Articular chondrocyte of knee joint (primary cell): ENCODE data around the gene FCHSD2. TPM values are rescaled to one million over a fixed set of nuclear protein-coding genes. Genes with fewer than 3 reads are reported as not detected.

Source experiments
- small RNA-seq: library from RNA; depleted of rRNA; stranded (forward); fragments of <200 nt; gene quantifications from one replicate; pipeline ENCODE3, GENCODE V24; 2012
- total RNA-seq: library from RNA; depleted of rRNA; stranded (reverse); fragments of >200 nt; gene quantifications from 2 replicates; pipeline ENCODE4 v1.2.3, GENCODE V29; 2012

FCHSD2 gene
- total RNA-seq, result 23.5 and 25.5 TPM in 2 replicates

DNA sequence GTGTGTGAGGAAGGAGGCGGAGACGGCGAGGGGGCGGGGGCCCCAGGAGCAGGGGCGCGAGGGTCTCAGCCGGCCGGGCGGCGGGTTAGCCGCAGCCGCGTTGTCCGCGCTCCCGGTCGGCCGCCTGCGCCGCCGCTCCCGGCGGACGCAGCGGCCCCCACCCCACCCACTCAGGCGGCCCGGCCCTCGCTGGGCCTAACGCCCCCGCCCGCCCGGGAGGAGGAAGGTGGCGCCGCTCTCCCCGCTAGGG is at the start of gene FCHSD2:
Gene FCHSD2 (minus strand): TSS at position 191 of the 250 bp plus-strand sequence. CDS start 441 bp downstream, outside the sequence.

DNA sequence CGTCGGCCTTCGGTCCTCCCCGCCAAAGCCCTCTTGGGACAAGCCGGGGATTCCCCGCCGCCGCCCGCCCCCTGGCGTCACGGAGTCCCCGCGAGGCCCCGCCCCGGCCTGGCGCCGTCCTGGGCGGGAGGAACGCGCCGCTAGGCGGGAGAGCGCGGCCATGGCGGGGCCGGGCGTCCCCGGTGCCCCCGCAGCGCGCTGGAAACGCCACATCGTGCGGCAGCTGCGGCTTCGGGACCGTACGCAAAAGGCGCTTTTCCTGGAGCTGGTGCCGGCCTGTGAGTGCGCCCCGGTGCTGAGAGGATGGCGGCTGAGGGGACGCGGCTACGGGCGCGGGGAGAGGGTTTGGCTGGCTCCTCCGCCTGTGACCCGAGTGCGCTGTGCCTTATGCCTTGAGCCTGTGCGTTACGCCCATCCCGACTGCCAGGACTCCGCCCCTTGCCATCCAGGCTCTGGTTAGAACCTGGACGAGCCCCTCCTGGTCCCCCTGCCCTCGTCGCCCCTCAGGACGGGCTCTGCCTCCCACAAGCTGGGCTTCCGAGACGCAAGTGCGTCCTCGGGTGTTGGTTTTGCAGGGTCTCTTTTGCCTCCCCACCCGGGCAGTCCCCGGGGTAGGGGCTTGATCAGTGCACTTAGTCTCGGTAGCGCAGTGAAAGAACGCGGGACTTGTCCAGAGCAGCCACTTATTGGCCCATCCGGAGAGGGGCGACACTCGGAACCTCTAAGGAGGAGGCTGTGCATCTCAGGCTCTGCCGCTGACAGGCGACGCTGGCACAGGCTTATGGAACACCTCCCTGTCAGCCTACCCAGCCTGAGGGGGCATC is 327.6 kb downstream of the FCHSD2 start, which contains the start of gene ATG16L2:
Gene ATG16L2 (plus strand): TSS at position 126 of the 824 bp plus-strand sequence. CDS start 35 bp downstream, at position 161.

DNA sequence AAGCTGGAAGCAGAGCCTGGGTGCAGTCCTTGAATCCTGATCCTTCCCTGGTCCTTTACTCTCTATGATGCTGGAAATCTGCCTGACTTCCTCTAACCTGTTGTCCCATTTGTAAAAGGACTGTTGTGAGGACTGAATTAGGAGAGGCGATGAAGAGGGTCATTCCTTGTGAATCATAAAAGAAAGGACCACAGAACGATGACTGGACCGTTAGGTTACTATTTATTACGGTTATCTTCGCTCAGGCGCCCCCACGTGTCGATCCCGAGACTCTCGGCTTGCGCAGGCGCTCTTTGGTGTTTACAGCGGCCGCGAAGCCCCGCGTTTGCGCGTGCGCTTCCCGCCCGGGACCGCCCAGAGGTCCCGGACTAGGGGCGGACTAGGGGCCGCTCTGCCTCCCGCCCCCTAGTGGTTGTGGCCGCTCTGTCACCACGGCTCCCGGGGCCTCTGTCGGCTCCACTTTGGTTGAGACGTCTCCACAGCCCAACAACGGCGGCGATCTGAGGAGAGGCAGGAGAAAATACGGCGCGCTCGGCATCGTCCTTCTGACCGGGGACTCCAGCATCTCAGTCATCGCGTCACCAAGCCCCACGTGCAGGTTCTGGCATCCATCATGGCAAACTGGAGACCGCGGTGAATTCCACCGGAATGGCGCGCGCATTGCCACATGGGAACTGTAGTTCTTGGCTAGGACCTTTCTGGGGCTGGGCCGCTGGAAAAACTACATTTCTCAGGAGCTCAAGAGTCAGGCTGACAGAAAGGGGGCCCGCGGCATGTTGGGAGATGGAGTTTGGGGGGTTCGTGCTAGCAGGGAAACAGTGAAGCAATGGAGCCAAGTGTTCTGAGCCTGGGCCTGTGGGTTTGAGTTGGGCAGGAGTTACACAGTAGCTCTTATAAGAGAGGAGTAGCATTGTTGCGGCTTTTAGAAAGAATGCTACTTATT is 348.4 kb downstream of the FCHSD2 start, which contains the start of gene STARD10:
Gene STARD10 (minus strand): TSS at position 623 of the 943 bp plus-strand sequence. CDS start 12,866 bp downstream, outside the sequence.

Small RNA genes lying within 50 kb of the gene (small RNA-seq; reads per million reads assigned to genes)
- gene RNU6-672P, result not detected

Other genes starting within 250 kb of the FCHSD2 start
- gene P2RY2, start 76.0 kb upstream of the FCHSD2 start, total RNA-seq, result 2.1 and 2.5 TPM in 2 replicates
- gene P2RY6, start 130.0 kb upstream of the FCHSD2 start, total RNA-seq, result 12.2 and 17.6 TPM in 2 replicates
- 28.9 and 39.6 TPM in 2 replicates for gene ARHGEF17, start 166.0 kb upstream of the FCHSD2 start, total RNA-seq
- gene RELT, start 234.1 kb upstream of the FCHSD2 start, total RNA-seq, result 3.2 and 4.3 TPM in 2 replicates